Stimulated activated CD8-positive, alpha-beta memory T cell treated with anti-CD3 and anti-CD28 coated beads, Interleukin-2, amount 100 ng/mL, for 48 hours (primary cell): ENCODE results near the gene TTLL5.

Experiments
- DNase-seq, 2 donors: peaks; one replicate each; pipeline ENCODE4 v3.0.0-alpha.2; 2020; ENCODE audit warnings: low read depth in 2 of 2

The TTLL5 gene

DNA sequence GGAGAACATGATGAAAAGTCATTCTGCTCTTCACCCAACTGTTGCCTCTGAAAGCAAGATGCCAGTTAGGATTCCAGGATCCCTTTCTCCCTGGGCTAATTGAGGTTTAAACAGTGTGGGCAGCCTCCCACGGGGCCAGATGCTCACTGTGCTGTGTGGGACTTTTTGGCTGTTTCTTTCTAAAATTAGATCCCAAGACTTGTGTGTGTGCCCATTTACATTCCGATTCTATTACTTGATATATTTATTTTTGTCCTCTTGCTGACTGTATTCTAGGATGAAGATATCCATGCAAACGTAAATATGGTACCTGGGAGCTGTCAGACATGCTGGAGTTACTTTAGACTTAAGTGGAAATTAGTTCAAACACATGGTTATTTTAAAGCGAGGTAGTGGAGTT is 330.7 kb downstream of the TTLL5 start:
- DNase-seq = no peak

DNA sequence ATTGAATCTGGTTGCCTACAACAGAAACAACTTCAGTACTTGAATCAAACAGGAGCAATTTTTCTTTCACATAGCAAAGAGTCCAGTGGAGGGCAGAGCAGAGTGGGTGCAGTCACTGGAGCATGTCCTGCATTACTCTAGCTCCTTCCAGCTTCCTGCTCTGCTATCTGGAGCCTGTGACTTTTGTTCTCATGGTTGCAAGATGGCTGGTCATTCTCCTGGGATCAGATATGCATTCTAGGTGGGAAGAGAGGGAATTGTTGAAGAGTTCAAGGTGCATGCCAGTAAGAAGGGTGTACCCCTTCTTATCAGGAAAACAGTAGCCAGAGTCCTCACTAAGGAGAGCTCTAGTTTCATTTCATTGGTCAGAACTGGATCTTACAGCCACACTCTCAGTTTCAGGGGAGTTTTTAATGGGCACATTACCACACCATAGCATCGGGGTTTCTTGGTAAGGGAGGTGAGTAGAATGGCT is 332.6 kb downstream of the TTLL5 start:
- DNase-seq = no peak

DNA sequence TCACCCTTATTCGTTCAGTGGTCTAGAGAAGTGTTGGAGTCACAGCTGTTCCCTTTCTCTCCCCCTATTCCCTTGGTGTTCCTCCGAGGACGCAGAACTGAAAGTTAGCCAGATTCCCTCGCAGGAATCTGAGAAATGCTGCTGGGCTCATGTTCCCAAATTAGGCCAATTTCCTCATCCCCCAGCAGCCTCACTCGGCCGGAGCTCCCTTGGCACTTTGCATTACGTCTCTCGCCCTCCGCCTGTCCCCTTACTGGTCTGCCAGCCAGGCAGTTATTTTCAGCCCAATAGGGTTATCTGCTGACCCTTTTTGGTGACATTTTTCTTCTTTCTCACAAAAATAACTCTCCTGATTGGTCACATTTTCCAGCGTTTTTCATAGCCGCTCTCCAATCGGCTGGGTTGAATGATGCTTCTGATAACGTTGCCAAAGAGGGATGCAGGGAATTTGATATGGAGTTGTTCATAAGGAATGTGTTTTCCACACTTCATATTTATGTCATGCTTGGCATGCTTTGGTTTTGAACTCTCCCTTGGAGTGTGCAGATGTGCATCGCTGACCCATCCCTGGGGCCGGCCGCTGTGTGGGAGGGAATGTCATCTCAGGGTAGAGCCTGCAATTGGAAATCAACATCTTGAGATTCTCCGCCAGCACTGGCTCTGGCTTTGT is 334.5 kb downstream of the TTLL5 start:
- DNase-seq = no peak

DNA sequence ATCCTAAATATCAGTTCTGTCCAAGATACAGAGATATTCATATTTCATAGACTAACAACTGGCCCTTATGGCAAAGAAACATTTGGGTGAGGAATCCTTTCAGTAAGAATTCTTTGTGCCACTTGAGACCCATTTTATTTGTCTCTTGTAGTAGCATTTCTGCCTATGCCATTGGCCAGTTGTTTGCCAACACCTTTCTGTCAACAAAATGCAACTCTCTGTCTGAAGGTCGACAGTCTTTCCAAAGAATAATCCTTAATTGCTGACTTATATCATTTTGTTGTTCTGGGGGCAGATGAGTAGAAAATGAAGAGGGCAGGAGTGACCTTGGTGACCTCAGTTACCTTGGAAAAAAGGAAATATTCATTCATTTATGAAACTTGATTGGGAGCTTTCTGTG is 335.4 kb downstream of the TTLL5 start:
- no peak for DNase-seq

DNA sequence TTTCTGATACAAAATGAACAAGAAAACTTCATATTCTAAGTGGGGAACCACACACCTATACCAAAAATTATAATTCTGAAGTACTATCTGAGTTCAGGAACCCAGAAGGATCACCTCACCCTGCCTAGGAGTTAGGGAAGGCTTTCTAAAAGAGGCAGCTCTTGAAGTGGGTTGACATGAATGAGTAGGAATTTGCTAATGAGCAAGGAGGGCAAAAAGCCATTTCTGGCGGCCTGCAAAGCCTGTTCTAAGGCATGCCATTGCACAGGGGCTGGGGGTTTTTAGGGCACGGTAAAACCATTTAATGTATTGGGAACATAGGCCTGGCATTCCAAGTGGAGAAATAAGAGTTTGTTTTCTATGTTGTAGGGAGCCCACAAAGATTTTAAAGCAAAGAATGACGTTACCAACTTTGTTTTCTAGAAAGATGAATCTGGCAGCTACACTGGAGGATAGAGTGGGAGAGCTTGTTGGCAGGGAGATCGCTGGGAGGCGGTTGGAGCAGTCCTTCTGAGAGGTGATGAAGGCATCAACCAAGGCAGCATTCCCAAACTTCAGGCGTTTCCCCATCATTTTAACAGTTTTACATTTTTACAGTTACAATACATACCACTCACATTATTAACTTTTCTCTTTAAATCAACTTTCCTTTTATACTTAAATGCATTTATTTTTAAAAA is 338.6 kb downstream of the TTLL5 start:
- DNase-seq = no peak

DNA sequence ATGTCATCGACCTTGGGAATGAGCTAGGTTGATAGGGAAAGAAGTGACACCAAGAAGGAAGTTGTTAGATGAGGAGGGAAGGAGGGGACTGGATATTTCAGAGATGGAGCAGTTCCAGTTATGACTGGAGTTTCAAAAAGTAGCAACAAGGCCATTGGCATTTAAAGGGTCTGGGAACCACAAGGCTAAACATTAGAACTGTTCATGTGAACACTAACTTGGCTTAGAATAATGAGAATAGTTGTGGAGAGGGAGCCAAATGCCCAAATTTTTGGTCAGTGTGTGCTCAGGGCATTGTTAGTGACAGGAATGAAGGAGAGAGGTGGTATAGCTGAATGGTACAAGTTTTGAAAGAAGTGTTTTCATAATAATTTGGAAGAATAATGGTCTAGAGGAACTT is 341.3 kb downstream of the TTLL5 start:
- no peak for DNase-seq
